H1 (cell line): ENCODE results near the gene UBE3A. TPM values are rescaled to one million over a fixed set of nuclear protein-coding genes. Genes with fewer than 3 reads are reported as not detected.

ENCODE experiments used
- BRCA1 ChIP-seq: IDR thresholded peaks from 2 replicates; pipeline ENCODE4 v1.6.1; 2012; ENCODE audit warnings: low read depth, low read length, improper control_type of control experiment
- CREB1 ChIP-seq: IDR thresholded peaks from 2 replicates; pipeline ENCODE4 v1.6.1; 2012; ENCODE audit warnings: inconsistent platforms
- EGR1 ChIP-seq: IDR thresholded peaks from 2 replicates; pipeline ENCODE4 v1.6.1; 2011; ENCODE audit warnings: low read depth, low read length, borderline replicate concordance
- POLR2AphosphoS5 ChIP-seq: IDR thresholded peaks from 2 replicates; pipeline ENCODE4 v1.6.1; 2011; ENCODE audit warnings: low read depth, low read length
- POU5F1 ChIP-seq: IDR thresholded peaks from 2 replicates; pipeline ENCODE4 v1.6.1; 2011; ENCODE audit warnings: low read depth, mild to moderate bottlenecking, low read length, moderate library complexity
- SP4 ChIP-seq: IDR thresholded peaks from 2 replicates; pipeline ENCODE4 v1.6.1; 2012; ENCODE audit warnings: low read length, inconsistent platforms
- polyA plus RNA-seq, 7 experiments: library from polyadenylated mRNA; depleted of rRNA in 3 of 7; stranded (reverse) in 5 of 7; unstranded in 2 of 7; fragments of >200 nt in 5 of 7; fragments of 200-250 nt in 2 of 7; gene quantifications; 1 replicate in 5 of 7; 2 replicates in 1 of 7; 4 replicates in 1 of 7; pipeline versions ENCODE4 v1.2.1 to v1.2.3, GENCODE V29; 2011 to 2013; ENCODE audit warnings: missing spikeins in 2 of 7, mixed read lengths in 2 of 7
- total RNA-seq: library from RNA; stranded (reverse); fragmentation: NEBNext Ultra II Directional; extraction: Animal tissue kit (Norgen Biotek cat#: 25700); gene quantifications from 2 replicates; pipeline ENCODE4 v1.2.1, GENCODE V29; 2021
- TF ChIP-seq, protein P1 (sequence below): IDR thresholded peaks from 2 replicates; pipeline ENCODE4 v1.6.1; 2011; ENCODE audit warnings: low read length, improper control_type of control experiment

UBE3A gene
- total and polyA plus RNA-seq, 2 of the 8 experiments (the other 6 are each of a cell fraction or from before 2014, with no cell fraction given): 13.8 to 110 TPM

DNA sequence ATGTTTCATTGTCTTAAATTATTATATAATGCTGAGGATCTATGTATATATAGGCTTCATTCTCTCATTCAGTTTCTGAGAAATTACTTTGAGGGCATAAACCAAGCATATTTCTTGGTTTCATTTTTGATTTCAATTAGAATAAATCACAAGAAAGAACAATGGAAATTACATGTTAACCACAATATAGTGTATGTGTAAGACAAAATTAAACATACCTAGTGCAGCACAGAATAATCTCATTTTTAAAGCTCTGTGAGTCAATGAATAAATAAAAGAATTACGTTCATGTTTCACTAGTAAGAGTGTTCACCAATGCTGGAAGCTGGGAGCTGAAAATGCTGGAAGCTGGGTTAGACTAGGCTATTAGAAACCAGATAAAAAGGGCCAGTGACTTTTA lies 72.8 kb downstream of the UBE3A start (continued):
- no peak for TF ChIP-seq BRCA1
- TF ChIP-seq SP4: no peak
- TF ChIP-seq POLR2AphosphoS5: no peak
- TF ChIP-seq EGR1: no peak
- no peak for TF ChIP-seq CREB1
- TF ChIP-seq POU5F1: no peak
- TF ChIP-seq, protein P1, sequence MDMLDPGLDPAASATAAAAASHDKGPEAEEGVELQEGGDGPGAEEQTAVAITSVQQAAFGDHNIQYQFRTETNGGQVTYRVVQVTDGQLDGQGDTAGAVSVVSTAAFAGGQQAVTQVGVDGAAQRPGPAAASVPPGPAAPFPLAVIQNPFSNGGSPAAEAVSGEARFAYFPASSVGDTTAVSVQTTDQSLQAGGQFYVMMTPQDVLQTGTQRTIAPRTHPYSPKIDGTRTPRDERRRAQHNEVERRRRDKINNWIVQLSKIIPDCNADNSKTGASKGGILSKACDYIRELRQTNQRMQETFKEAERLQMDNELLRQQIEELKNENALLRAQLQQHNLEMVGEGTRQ: no peak
